OCI-LY7 (cell line): ENCODE results near the gene STYXL1. TPM values are rescaled to one million over a fixed set of nuclear protein-coding genes. Genes with fewer than 3 reads are reported as not detected.

ENCODE experiments used
- BruUV-seq: library from RNA; stranded (reverse); fragments of 400-500 nt; replicated peaks from 2 replicates; lab custom pipeline; 2021; lab: Mats Ljungman, UMichigan
- CTCF ChIA-PET: fragments of 300-600 bp; sonication (Branson Sonifier 250); formaldehyde crosslinking; loops from one replicate; lab custom pipeline; 2022; ENCODE audit warnings: antibody characterized with exemption; ENCODE audit not compliant: unreplicated experiment; lab: Charles Lee
- POLR2A ChIA-PET: fragments of 300-600 bp; sonication (Branson Sonifier 250); formaldehyde crosslinking; loops from one replicate; lab custom pipeline; 2022; ENCODE audit warnings: antibody characterized with exemption; lab: Charles Lee
- DNase-seq: peaks from one replicate; pipeline ENCODE4 v3.0.0-alpha.2; 2015; ENCODE audit warnings: low spot score
- H2AFZ ChIP-seq: fragments of 200-600 bp; sonication (generic), shearing (Covaris generic); 2 replicates; pipeline ENCODE4 v1.6.1; 2014; ENCODE audit warnings: mild to moderate bottlenecking, antibody characterized with exemption, low read length, moderate library complexity
- H3K27ac ChIP-seq: fragments of 200-600 bp; sonication (generic); 2 replicates; pipeline ENCODE4 v1.5.1; 2014; ENCODE audit warnings: mixed run types, low read depth, mild to moderate bottlenecking, moderate library complexity, low read length, inconsistent platforms; ENCODE audit not compliant: poor library complexity, severe bottlenecking
- H3K36me3 ChIP-seq: fragments of 200-600 bp; sonication (generic); 2 replicates; pipeline ENCODE4 v1.6.1; 2014; ENCODE audit warnings: mild to moderate bottlenecking, antibody characterized with exemption, low read length, moderate library complexity, mixed read lengths; ENCODE audit not compliant: insufficient read depth
- H3K4me1 ChIP-seq: fragments of 200-600 bp; sonication (generic); 2 replicates; pipeline ENCODE4 v1.5.1; 2014; ENCODE audit warnings: mild to moderate bottlenecking, low read length; ENCODE audit not compliant: insufficient read depth, poor library complexity, severe bottlenecking
- H3K4me2 ChIP-seq: fragments of 200-600 bp; sonication (generic); 2 replicates; pipeline ENCODE4 v1.6.1; 2014; ENCODE audit warnings: mild to moderate bottlenecking, low read length
- H3K4me3 ChIP-seq: fragments of 200-600 bp; sonication (generic); 2 replicates; pipeline ENCODE4 v1.5.1; 2014; ENCODE audit warnings: mild to moderate bottlenecking, low read depth, low read length; ENCODE audit not compliant: poor library complexity, severe bottlenecking
- H3K79me2 ChIP-seq: fragments of 200-600 bp; sonication (generic); 2 replicates; pipeline ENCODE4 v1.6.1; 2016; ENCODE audit warnings: low read depth, mild to moderate bottlenecking, low read length, moderate library complexity, mixed read lengths; ENCODE audit not compliant: insufficient read depth
- H3K9me2 ChIP-seq: fragments of 200-600 bp; sonication (generic); 2 replicates; pipeline ENCODE4 v1.6.1; 2016; ENCODE audit warnings: mild to moderate bottlenecking, low read length, mixed read lengths; ENCODE audit not compliant: insufficient read depth
- H3K9me3 ChIP-seq: fragments of 200-600 bp; sonication (generic); 2 replicates; pipeline ENCODE4 v1.6.1; 2014; ENCODE audit warnings: mild to moderate bottlenecking, mixed run types, low read length, mixed read lengths
- H4K20me1 ChIP-seq: fragments of 200-600 bp; sonication (generic); 2 replicates; pipeline ENCODE4 v1.6.1; 2014; ENCODE audit warnings: mild to moderate bottlenecking, antibody characterized with exemption, low read length, moderate library complexity, mixed read lengths; ENCODE audit not compliant: insufficient read depth
- CTCF ChIP-seq: fragments of 200-600 bp; sonication (generic); conservative IDR thresholded peaks from 2 replicates; pipeline ENCODE4 v1.5.1; 2014; ENCODE audit warnings: mild to moderate bottlenecking, antibody characterized with exemption, low read length, moderate library complexity, mixed read lengths
- EZH2phosphoT487 ChIP-seq: fragments of 200-600 bp; sonication (generic); IDR thresholded peaks from 2 replicates; pipeline ENCODE4 v1.6.1; 2018; ENCODE audit warnings: low read depth, borderline replicate concordance, mild to moderate bottlenecking, mixed run types, antibody characterized with exemption, low read length, moderate library complexity, mixed read lengths
- intact Hi-C: fragments of 100-400 bp; cut with micrococcal nuclease; formaldehyde crosslinking; loops from one replicate; pipeline ENCODE4 v1.10.0; 2022; ENCODE audit not compliant: unreplicated experiment
- total RNA-seq, 2 experiments: library from RNA; depleted of rRNA in 1 of 2; stranded (reverse); fragments of >200 nt in 1 of 2; shearing (Covaris generic) in 1 of 2; gene quantifications; 2 replicates each; pipeline ENCODE4 v1.2.3, GENCODE V29; 2014 to 2022

Gene STYXL1
- total RNA-seq, 2 experiments from 2014 or later, result 27.6 to 37.4 TPM

- no peaks in the 10 kb centered on the region for H3K9me2 ChIP-seq
- DNase-seq, result no peak
- H2AFZ ChIP-seq, result no peak overlapping the region
- CTCF ChIA-PET, result no interaction called here
- POLR2A ChIA-PET, result interaction anchor here (0.6 kb wide), 1 partner anchor 125 kb away, joined by 3 read pairs; no protein-coding TSS in a partner anchor
- H3K9me3 ChIP-seq, result no peaks in the 10 kb centered on the region
- H3K4me2 ChIP-seq, result no peak overlapping the region
- intact Hi-C loops, result no loop called here
- BruUV-seq, result no TSS peak
- no peaks in the 10 kb centered on the region for H3K36me3 ChIP-seq
- no peaks in the 10 kb centered on the region for H3K79me2 ChIP-seq
- H3K27ac ChIP-seq, result no peak overlapping the region
- TF ChIP-seq EZH2phosphoT487, result no peak
- TF ChIP-seq CTCF, result no peak
- H4K20me1 ChIP-seq, result no peaks in the 10 kb centered on the region
- no peaks in the 10 kb centered on the region for H3K4me1 ChIP-seq
- no peak overlapping the region for H3K4me3 ChIP-seq
Observed at GRCh38 chr7:75967055-75967454, 80.7 kb downstream of the STYXL1 start.

- ChIA-PET POLR2A (interaction anchor here (0.6 to 1.2 kb wide), 2 partner anchors 30 to 125 kb away, joined by 3 to 4 read pairs; no protein-coding TSS in a partner anchor), CTCF (no interaction called here)
- no peak overlapping the region for H3K4me3 ChIP-seq
- H3K36me3 ChIP-seq, result no peaks in the 10 kb centered on the region
- no peak for DNase-seq
- H3K4me1 ChIP-seq, result no peaks in the 10 kb centered on the region
- intact Hi-C loops, result no loop called here
- H4K20me1 ChIP-seq, result no peaks in the 10 kb centered on the region
- no peaks in the 10 kb centered on the region for H3K9me3 ChIP-seq
- no peak for TF ChIP-seq EZH2phosphoT487
- no peak for TF ChIP-seq CTCF
- no peak overlapping the region for H3K27ac ChIP-seq
- H2AFZ ChIP-seq, result no peak overlapping the region
- H3K4me2 ChIP-seq, result no peak overlapping the region
- no peaks in the 10 kb centered on the region for H3K9me2 ChIP-seq
- BruUV-seq, result no TSS peak
- H3K79me2 ChIP-seq, result no peaks in the 10 kb centered on the region
Observed at GRCh38 chr7:75966190-75966961, 81.4 kb downstream of the STYXL1 start.

GRCh38 chr7:75965617-75966016 is 82.2 kb downstream of the STYXL1 start:
- ChIA-PET POLR2A (interaction anchor here (1.2 kb wide), 1 partner anchor 31 kb away, joined by 4 read pairs; no protein-coding TSS in a partner anchor), CTCF (no interaction called here)
- H3K4me1 ChIP-seq, result no peaks in the 10 kb centered on the region
- no peak overlapping the region for H3K4me2 ChIP-seq
- no peaks in the 10 kb centered on the region for H3K9me2 ChIP-seq
- intact Hi-C loops, result no loop called here
- H3K79me2 ChIP-seq, result no peaks in the 10 kb centered on the region
- H3K27ac ChIP-seq, result no peak overlapping the region
- DNase-seq, result no peak
- no peaks in the 10 kb centered on the region for H3K36me3 ChIP-seq
- no peaks in the 10 kb centered on the region for H3K9me3 ChIP-seq
- BruUV-seq, result no TSS peak
- TF ChIP-seq EZH2phosphoT487, result no peak
- no peak for TF ChIP-seq CTCF
- H2AFZ ChIP-seq, result no peak overlapping the region
- no peaks in the 10 kb centered on the region for H4K20me1 ChIP-seq
- no peak overlapping the region for H3K4me3 ChIP-seq
